C4-2B (cell line): ENCODE data around the gene PTBP3.

Source experiments
- ZFX ChIP-seq: fragments of 450-650 bp; IDR thresholded peaks from 2 replicates; pipeline ENCODE4 v1.6.1; 2017
- TF ChIP-seq, protein P1 (sequence below): fragments of 450-650 bp; conservative IDR thresholded peaks from 2 replicates; pipeline ENCODE4 v1.5.1; 2017; ENCODE audit warnings: mild to moderate bottlenecking

DNA sequence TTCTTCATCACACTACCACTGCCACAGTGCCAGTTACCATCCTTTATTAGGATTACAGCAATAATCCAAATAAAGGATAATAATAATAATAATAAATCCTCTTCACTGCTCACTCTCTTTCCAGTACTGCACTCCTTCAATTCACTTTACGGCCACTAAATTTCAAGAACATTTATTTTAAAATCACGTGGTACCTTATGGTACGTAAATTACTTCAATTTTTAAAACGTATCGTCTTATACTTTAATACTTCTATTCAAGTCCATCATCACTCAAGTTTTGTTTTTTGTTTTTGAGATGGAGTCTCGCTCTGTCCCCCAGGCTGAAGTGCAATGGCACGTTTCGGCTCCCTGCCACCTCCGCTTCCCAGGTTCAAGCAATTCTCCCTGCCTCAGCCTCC is 36.5 kb downstream of the PTBP3 start:
- TF ChIP-seq, protein P1, sequence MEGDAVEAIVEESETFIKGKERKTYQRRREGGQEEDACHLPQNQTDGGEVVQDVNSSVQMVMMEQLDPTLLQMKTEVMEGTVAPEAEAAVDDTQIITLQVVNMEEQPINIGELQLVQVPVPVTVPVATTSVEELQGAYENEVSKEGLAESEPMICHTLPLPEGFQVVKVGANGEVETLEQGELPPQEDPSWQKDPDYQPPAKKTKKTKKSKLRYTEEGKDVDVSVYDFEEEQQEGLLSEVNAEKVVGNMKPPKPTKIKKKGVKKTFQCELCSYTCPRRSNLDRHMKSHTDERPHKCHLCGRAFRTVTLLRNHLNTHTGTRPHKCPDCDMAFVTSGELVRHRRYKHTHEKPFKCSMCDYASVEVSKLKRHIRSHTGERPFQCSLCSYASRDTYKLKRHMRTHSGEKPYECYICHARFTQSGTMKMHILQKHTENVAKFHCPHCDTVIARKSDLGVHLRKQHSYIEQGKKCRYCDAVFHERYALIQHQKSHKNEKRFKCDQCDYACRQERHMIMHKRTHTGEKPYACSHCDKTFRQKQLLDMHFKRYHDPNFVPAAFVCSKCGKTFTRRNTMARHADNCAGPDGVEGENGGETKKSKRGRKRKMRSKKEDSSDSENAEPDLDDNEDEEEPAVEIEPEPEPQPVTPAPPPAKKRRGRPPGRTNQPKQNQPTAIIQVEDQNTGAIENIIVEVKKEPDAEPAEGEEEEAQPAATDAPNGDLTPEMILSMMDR: no peak
- TF ChIP-seq ZFX: no peak
